Stimulated activated CD8-positive, alpha-beta memory T cell treated with anti-CD3 and anti-CD28 coated beads, Interleukin-12 subunit alpha, Interleukin-12 subunit beta, amount 100 ng/mL, for 4 hours (primary cell): Measurements from ENCODE around the gene VDAC2.

Source experiments
- DNase-seq: peaks from one replicate; pipeline ENCODE4 v3.0.0-alpha.2; 2020; ENCODE audit warnings: low read depth

The VDAC2 gene

GRCh38 chr10:75253281-75254220, 43.0 kb downstream of the VDAC2 start:
- no peak for DNase-seq

DNA sequence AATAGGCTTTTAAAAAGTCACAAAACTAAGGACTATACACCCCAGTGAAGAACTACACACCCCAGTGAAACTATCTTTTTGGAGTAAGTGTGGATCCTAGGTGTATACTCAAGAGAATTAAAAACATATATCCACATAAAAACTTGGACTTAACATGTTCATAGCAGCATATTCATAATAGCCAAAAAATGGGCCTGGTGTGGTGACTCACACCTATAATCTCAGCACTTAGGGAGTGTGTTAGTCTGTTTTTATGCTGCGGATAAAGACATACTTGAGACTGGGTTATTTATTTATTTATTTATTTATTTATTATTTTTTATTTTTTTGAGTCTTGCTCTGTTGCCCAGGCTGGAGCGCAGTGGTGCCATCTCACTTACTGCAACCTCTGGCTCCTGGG, 44.1 kb downstream of the VDAC2 start:
- DNase-seq = no peak

DNA sequence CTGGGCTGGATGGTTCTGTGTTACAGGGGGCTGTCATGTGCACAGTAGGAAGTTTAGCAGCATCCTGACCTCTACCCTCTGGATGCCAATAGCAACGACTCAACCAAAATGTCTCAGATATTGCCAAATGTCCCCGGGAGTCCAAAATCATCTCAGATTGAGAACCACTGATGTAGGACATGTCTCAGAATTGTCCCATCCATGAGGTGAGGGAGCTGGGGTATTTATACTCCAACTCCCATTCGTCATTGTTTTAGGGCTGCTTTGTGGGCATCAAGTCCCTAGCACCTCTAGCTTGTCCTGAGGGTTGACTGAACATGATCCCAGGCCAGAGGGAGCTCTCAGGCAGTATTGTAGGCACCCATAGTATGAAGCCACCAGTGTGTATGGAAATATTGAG, 50.4 kb downstream of the VDAC2 start:
- no peak for DNase-seq

DNA sequence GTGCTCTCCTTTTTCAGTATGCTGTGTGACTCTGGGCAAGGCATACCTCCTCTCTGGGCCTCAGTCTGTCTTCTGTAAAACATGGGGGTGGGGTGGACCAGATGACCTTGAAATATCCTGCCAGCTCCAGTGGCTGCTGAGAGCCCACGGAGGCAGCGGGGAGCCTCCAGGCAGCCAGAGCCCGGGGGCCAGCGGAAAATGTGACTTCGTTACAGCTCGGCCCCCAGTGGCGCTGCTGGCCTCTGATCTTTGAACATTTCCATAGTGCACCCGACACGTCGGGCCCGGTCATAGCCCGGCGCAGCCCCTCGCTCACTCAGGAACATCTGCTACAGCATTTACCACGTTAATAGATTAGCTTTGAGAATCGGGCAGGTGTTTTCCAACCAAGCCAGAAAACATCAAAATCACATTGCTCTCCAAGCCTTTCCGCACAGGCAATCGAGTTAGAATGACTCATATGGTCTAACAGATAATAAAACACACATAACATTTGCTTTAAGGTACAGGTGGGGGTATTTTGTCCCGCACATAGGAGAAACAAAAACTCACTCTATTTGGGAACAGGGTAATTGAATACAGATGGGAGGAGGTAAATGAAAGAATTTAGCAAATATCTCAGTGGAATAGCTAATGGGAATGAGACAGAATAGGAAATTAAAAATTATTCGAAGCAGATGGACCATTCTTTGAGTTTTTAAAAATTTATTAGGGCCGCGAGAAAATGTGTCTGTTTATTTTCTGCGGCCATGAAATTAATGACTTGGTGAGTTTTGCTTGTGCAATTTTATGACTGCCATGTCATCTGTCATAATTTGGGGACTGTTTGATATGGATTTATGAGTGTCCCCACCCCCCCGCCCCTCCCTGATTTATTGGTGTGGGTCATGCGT, 51.5 kb downstream of the VDAC2 start:
- DNase-seq = no peak

GRCh38 chr10:75263806-75264205, 53.2 kb downstream of the VDAC2 start:
- no peak for DNase-seq

DNA sequence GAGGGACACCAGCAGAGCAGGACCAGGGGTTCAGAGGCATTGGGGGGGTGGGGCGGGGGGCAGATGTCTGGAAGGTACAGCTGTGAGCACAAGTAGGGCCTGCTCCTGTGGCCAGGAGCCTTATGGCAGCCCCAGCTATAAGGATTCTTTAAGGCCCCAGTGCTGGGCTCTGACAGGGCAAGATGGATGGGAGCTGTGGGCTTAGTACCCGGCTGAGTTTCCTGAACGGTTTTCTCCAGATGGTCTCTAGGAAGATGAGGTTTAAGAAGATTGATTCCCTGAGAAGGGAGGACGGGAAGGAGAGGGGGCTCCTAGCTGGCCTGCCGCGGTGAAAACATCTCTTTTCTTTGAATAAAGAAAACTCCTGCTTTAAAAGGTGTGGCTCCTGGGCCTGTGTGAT, 55.3 kb downstream of the VDAC2 start:
- no peak for DNase-seq

DNA sequence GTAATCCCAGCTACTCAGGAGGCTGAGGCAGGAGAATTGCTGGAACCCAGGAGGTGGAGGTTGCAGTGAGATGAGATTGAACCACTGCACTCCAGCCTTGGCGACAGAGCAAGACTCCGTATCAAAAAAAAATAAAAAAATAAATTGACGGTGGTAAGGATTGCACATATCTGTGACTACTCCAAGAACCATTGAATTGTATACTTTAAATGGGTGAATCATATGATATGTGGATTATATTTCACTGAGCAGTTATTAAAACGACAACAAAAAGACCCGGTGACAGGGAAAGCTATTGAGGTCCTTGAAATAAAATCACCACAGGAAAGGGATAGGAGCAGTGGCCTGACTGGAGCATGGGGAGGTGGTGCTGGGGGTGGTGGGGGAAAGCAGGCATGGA, 56.3 kb downstream of the VDAC2 start:
- no peak for DNase-seq

DNA sequence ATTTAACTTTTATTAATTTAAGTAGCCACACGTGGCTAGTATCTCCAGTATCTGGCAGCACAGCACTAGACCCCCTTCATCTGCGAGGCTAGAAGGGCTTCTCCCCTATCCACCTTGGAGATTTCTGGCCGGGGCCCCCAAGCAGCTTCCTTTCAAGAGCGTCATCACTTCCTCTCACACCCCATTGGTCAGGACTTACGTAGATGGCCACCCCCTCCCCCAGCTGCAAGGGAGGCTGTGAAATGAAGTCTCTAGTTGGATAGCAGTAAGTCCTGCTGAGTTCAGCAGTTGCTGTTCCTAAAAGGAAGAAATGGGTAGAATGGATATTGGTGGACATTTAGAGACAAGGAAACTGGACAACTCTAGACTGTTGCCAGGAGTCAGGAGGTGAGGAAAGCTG, 59.0 kb downstream of the VDAC2 start:
- no peak for DNase-seq

DNA sequence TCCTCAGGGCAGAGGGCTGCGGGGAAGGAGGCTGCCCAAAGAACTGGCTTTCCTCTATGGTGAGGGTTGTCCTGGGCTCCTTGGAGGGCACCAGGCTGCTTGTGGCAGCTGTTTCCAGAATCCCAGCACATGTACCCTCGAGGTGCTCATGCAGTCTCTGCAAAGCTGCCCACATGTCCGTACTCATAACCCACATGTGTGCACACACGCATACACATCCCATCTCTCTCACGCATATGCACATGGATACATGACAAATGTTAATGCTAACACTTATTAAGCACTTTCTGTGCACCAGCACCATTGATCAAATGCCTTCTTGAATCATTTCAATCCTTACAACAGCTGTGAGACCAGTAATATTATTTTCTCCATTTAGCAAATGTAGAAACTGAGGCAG, 61.5 kb downstream of the VDAC2 start:
- no peak for DNase-seq

DNA sequence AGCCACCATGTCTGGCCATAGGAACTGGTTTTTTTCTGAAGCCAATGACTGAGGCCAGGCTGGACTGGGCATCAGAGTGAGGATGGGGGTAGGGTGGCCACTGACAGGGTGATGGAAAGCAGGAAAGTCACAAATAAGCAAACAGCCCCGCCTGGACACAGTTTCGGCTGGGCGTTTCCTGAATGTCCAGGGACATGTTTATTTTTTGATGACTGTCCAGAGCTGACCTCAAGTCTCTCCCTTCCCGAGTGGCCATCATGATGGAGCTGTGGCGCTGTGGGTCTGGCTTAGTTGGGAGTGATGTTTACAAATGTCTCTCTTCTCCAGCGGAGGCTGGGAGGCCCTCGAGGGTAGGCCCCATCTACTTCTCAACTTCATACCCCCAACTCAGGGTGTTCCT, 62.3 kb downstream of the VDAC2 start:
- no peak for DNase-seq

DNA sequence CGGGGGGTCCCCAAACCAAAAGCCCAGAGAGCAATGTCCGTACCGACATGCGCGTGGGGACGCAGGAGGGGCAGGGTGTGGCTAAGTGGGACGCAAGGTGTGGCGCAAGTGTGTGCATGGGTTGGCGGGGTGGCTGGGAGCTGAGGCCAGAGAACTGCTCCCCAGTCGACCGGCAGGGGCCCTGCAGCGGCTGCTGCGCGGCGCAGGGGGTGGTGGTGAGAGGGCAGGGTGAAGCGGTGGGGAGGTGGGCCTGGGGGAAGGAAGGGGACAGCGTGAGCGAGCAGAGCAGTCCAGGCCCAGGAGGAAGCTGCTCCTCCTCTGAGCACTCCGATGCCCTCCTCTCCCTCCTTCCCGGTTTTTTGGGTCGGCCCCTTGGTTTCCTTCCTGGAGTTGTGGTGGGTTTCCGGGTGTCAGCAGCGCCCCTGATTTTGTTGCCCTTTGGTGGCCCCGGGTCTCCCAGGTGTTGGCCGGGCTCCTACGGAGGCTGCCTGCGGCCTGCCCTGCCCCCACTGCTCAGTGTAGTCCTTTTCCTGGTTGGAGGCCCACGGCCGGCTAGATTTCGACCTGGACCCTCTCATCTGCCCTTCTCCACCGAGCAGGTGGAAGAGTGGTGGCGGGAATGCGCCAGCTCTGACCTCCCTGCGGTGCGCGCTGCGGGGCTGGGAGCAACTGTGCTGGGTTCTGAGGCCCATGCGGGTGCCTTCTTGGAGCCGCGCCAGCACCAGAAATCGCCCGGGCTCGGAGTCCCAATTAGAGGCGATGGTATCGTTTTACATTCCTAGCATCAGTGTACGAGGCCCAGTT, 65.7 kb downstream of the VDAC2 start:
- no peak for DNase-seq

GRCh38 chr10:75280236-75280635, 69.6 kb downstream of the VDAC2 start:
- DNase-seq = no peak
